CD14-positive monocyte (primary cell): ENCODE results near the gene NCBP2. TPM values are rescaled to one million over a fixed set of nuclear protein-coding genes. Genes with fewer than 3 reads are reported as not detected.

ENCODE experiments used
- DNase-seq, 3 donors: peaks; one replicate each; pipeline ENCODE4 v3.0.0-alpha.2; 2011 to 2022
- H2AFZ ChIP-seq: 2 replicates; pipeline ENCODE4 v1.6.0; 2012; ENCODE audit warnings: mild to moderate bottlenecking, low read depth, low read length, inconsistent platforms; ENCODE audit not compliant: insufficient read depth, poor library complexity, severe bottlenecking
- H3K27ac ChIP-seq, 2 donors: 1 replicate in 1 of 2; 2 replicates in 1 of 2; pipeline ENCODE4 v1.5.1; 2012 to 2013; ENCODE audit warnings: low read length in 2 of 2, control low read depth in 1 of 2, inconsistent platforms in 1 of 2, low read depth in 1 of 2, mild to moderate bottlenecking in 1 of 2
- H3K27me3 ChIP-seq, 2 donors: one replicate each; pipeline versions ENCODE4 v1.6.0 to v1.6.1; 2011 to 2013; ENCODE audit warnings: low read length in 2 of 2; ENCODE audit not compliant: control insufficient read depth in 2 of 2, insufficient read depth in 2 of 2
- H3K36me3 ChIP-seq, 2 donors: replicated peaks in 1 of 2; 1 replicate in 1 of 2; 2 replicates in 1 of 2; pipeline versions ENCODE4 v1.5.1 to v1.6.1; 2012 to 2013; ENCODE audit warnings: low read length in 2 of 2, control low read depth in 1 of 2, inconsistent platforms in 1 of 2, mild to moderate bottlenecking in 1 of 2; ENCODE audit not compliant: insufficient read depth in 2 of 2, control insufficient read depth in 1 of 2
- H3K4me1 ChIP-seq, 2 donors: 1 replicate in 1 of 2; 2 replicates in 1 of 2; pipeline versions ENCODE4 v1.5.1 to v1.6.1; 2012 to 2013; ENCODE audit warnings: low read length in 2 of 2, control low read depth in 1 of 2, inconsistent platforms in 1 of 2, mild to moderate bottlenecking in 1 of 2, moderate library complexity in 1 of 2; ENCODE audit not compliant: insufficient read depth in 2 of 2, control insufficient read depth in 1 of 2
- H3K4me2 ChIP-seq: replicated peaks from 2 replicates; pipeline ENCODE3; 2012; ENCODE audit warnings: low read length, moderate library complexity, mild to moderate bottlenecking; ENCODE audit not compliant: poor library complexity, severe bottlenecking; ENCODE audit errors: extremely low read depth
- H3K4me3 ChIP-seq, 3 experiments: fragments of 200-600 bp in 1 of 3; sonication (generic) in 1 of 3; replicated peaks in 1 of 3; 1 replicate in 2 of 3; 2 replicates in 1 of 3; pipeline ENCODE4 v1.5.1; 2011 to 2013; ENCODE audit warnings: low read length in 3 of 3, mild to moderate bottlenecking in 3 of 3, control low read depth in 2 of 3, low read depth in 2 of 3, inconsistent platforms in 1 of 3, moderate library complexity in 1 of 3
- H3K79me2 ChIP-seq: 2 replicates; pipeline ENCODE4 v1.6.0; 2012; ENCODE audit warnings: mild to moderate bottlenecking, control low read depth, inconsistent platforms, low read length, moderate library complexity; ENCODE audit not compliant: insufficient read depth
- H3K9ac ChIP-seq: 2 replicates; pipeline ENCODE4 v1.6.0; 2017; ENCODE audit warnings: low read length, mild to moderate bottlenecking; ENCODE audit not compliant: insufficient read depth, poor library complexity, severe bottlenecking
- H3K9me3 ChIP-seq, 2 donors: replicated peaks in 1 of 2; 1 replicate in 1 of 2; 2 replicates in 1 of 2; pipeline versions ENCODE4 v1.5.1 to v1.6.1; 2012 to 2013; ENCODE audit warnings: low read length in 2 of 2, control low read depth in 1 of 2; ENCODE audit not compliant: control insufficient read depth in 1 of 2, insufficient read depth in 1 of 2
- H4K20me1 ChIP-seq: 2 replicates; pipeline ENCODE4 v1.6.0; 2012; ENCODE audit warnings: mild to moderate bottlenecking, low read length, control low read depth, moderate library complexity; ENCODE audit not compliant: insufficient read depth
- H3K27ac Mint-ChIP-seq, 7 donors: one replicate each; pipeline ENCODE4 v1.8.0; 2020; ENCODE audit warnings: mild to moderate bottlenecking in 7 of 7, mixed read lengths in 7 of 7, moderate library complexity in 6 of 7, inconsistent platforms in 2 of 7
- H3K27me3 Mint-ChIP-seq, 3 donors: one replicate each; pipeline ENCODE4 v1.8.0; 2021 to 2022; ENCODE audit warnings: low read depth in 3 of 3, mild to moderate bottlenecking in 3 of 3, mixed read lengths in 3 of 3, moderate library complexity in 3 of 3, inconsistent platforms in 1 of 3
- H3K36me3 Mint-ChIP-seq, 2 donors: one replicate each; pipeline ENCODE4 v1.8.0; 2020; ENCODE audit warnings: mixed read lengths in 2 of 2, inconsistent platforms in 1 of 2, mild to moderate bottlenecking in 1 of 2
- H3K4me1 Mint-ChIP-seq: one replicate; pipeline ENCODE4 v1.8.0; 2020; ENCODE audit warnings: mild to moderate bottlenecking, mixed read lengths
- H3K4me3 Mint-ChIP-seq, 2 donors: one replicate each; pipeline ENCODE4 v1.8.0; 2020; ENCODE audit warnings: mild to moderate bottlenecking in 2 of 2, mixed read lengths in 2 of 2, moderate library complexity in 1 of 2
- H3K9me3 Mint-ChIP-seq, 7 donors: one replicate each; pipeline ENCODE4 v1.8.0; 2020 to 2022; ENCODE audit warnings: mixed read lengths in 7 of 7, mild to moderate bottlenecking in 6 of 7, moderate library complexity in 6 of 7, inconsistent platforms in 2 of 7
- WGBS: methylation state at CpG from one replicate; pipeline ENCODE4 v1.1.5; 2013; ENCODE audit warnings: missing lambda C conversion rate; ENCODE audit not compliant: insufficient coverage; 5-methylcytosine and 5-hydroxymethylcytosine counted together
- intact Hi-C, 2 donors: fragments of 100-400 bp; cut with micrococcal nuclease; formaldehyde crosslinking; loops; one replicate each; pipeline versions ENCODE4 v1.15.0 to v1.15.1; 2023
- polyA minus RNA-seq: library from RNA; depleted of rRNA, polyadenylated mRNA; stranded (reverse); fragments of >200 nt; gene quantifications from 2 replicates; pipeline ENCODE4 v1.2.3, GENCODE V29; 2012
- polyA plus RNA-seq, 3 donors: library from polyadenylated mRNA; depleted of rRNA in 1 of 3; unstranded in 2 of 3; stranded (reverse) in 1 of 3; fragments of 300-500 nt in 2 of 3; fragments of >200 nt in 1 of 3; fragmentation: Illumina TruSeq in 2 of 3; gene quantifications; 1 replicate in 2 of 3; 2 replicates in 1 of 3; pipeline ENCODE4 v1.2.3, GENCODE V29; 2012 to 2021
- total RNA-seq, 12 experiments: library from RNA in 1 of 12; stranded (reverse) in 1 of 12; fragments of 120-200 nt in 1 of 12; gene quantifications; one replicate each; pipeline ENCODE4 v1.2.4 and lab custom pipeline; 2013 to 2026; ENCODE audit warnings: mixed read lengths in 6 of 12, inconsistent platforms in 1 of 12
- TF ChIP-seq, protein P1 (sequence below): fragments of 200-600 bp; IDR thresholded peaks from one replicate; pipeline ENCODE4 v1.8.0; 2022; ENCODE audit warnings: antibody characterized with exemption, mild to moderate bottlenecking

The NCBP2 gene
- total RNA-seq (2013) = 35.9 TPM
- polyA plus RNA-seq = 10 to 100 TPM; 26.1 to 42.9 (median 33.4) TPM
- polyA minus RNA-seq = 7.5 and 16.1 TPM in 2 replicates
- 14.5 to 49.7 (median 31.2) reads per million in 11 experiments for total RNA-seq (lab: John Stamatoyannopoulos, UW)

DNA sequence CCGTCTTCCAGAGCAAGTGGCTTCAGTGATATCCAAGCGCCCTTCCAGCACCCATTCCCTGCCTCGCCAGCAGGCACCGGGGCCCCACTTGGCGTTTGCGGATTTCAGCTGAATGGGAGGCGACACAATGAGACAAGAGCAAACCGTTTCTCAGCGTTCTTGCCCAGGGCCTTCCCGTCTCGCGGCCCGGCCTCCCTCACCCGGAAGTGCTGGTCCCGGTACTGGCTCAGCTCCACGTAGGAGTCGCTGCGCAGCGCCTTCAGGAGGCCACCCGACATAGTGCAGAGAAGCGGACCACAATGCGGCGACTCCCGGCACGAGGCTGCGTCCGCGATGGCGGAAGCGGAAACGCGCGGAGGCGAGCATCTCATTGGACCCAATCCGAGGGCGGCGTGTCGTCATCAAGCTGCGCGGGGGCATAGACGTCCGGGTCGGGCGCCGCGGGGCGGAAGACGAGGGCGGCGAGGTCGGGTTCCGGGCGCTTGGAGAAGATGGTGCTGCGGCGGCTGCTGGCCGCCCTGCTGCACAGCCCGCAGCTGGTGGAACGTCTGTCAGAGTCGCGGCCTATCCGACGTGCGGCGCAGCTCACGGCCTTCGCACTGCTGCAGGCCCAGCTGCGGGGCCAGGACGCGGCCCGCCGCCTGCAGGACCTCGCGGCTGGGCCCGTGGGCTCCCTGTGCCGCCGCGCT lies at the start of gene NCBP2:
Gene NCBP2 (minus strand): TSS at position 303 of the 689 bp plus-strand sequence. CDS start 25 bp downstream, at position 278.
- Mint-ChIP-seq H3K4me3 (peak within 1 kb of the TSS; percentile 96 to 98), H3K4me1 (peaks cover 26% of the 10 kb centered on the region), H3K9me3 (peaks cover 0 to 2% (median 0%) of the 10 kb centered on the region in 7 donors), H3K27ac (peak within 1 kb of the TSS; percentile 93 to 99 (median 97)), H3K36me3 (peaks cover 21 to 33% of the 10 kb centered on the region in 2 donors), H3K27me3 (peaks cover 0 to under 1% (median 0%) of the 10 kb centered on the region in 3 donors)
- Histone ChIP-seq H3K4me2 (peak within 1 kb of the TSS; percentile 82), H3K79me2 (peaks cover 46% of the 10 kb centered on the region), H4K20me1 (peaks cover 11% of the 10 kb centered on the region), H3K36me3 (peaks cover 18 to 25% of the 10 kb centered on the region in 2 donors), H2AFZ (peak within 1 kb of the TSS; percentile 85), H3K27me3 (no peaks in the 10 kb centered on the region), H3K4me1 (peaks cover 21 to 25% of the 10 kb centered on the region in 2 donors), H3K4me3 (peak within 1 kb of the TSS; percentile 61 to 87 (median 70)), H3K9me3 (no peaks in the 10 kb centered on the region), H3K9ac (peak within 1 kb of the TSS; percentile 95), H3K27ac (peak within 1 kb of the TSS; percentile 90 to 95)
- TF ChIP-seq, protein P1, sequence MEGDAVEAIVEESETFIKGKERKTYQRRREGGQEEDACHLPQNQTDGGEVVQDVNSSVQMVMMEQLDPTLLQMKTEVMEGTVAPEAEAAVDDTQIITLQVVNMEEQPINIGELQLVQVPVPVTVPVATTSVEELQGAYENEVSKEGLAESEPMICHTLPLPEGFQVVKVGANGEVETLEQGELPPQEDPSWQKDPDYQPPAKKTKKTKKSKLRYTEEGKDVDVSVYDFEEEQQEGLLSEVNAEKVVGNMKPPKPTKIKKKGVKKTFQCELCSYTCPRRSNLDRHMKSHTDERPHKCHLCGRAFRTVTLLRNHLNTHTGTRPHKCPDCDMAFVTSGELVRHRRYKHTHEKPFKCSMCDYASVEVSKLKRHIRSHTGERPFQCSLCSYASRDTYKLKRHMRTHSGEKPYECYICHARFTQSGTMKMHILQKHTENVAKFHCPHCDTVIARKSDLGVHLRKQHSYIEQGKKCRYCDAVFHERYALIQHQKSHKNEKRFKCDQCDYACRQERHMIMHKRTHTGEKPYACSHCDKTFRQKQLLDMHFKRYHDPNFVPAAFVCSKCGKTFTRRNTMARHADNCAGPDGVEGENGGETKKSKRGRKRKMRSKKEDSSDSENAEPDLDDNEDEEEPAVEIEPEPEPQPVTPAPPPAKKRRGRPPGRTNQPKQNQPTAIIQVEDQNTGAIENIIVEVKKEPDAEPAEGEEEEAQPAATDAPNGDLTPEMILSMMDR = peak; percentile 70
- intact Hi-C loops = loop anchor here (5.0 kb wide), 2 partner anchors 75 to 375 kb away; partner anchors contain the start of genes SENP5 (in 2 of the 2), FBXO45 (in 1 of the 2) and WDR53 (in 1 of the 2)
- under 1% methylated on average over 77 of the region's 77 CpGs for WGBS
- DNase-seq = peak; percentile 98 to 100 (median 99)

GRCh38 chr3:196991581-196992460 lies 49.5 kb upstream of the NCBP2 start:
- WGBS = 97% methylated on average over 25 of the region's 28 CpGs
- no peaks in the 10 kb centered on the region for H3K4me1 ChIP-seq
- no peak overlapping the region for H3K4me2 ChIP-seq
- no peaks in the 10 kb centered on the region for H3K27me3 ChIP-seq
- Mint-ChIP-seq H3K27me3 (peaks cover 0 to 2% (median under 1%) of the 10 kb centered on the region in 3 donors), H3K9me3 (peaks cover 0 to 1% (median 0%) of the 10 kb centered on the region in 7 donors), H3K4me3 (no peak overlapping the region), H3K27ac (no peak overlapping the region), H3K36me3 (no peaks in the 10 kb centered on the region), H3K4me1 (no peaks in the 10 kb centered on the region)
- no peak overlapping the region for H3K4me3 ChIP-seq
- H2AFZ ChIP-seq = no peak overlapping the region
- TF ChIP-seq, protein P1 = no peak
- H3K79me2 ChIP-seq = no peaks in the 10 kb centered on the region
- intact Hi-C loops = loop anchor here in 1 of 2 donors (10.0 kb wide), 1 partner anchor 53 kb away; no protein-coding TSS in a partner anchor
- no peak overlapping the region for H3K27ac ChIP-seq
- H3K36me3 ChIP-seq = no peaks in the 10 kb centered on the region
- no peak overlapping the region for H3K9ac ChIP-seq
- H4K20me1 ChIP-seq = no peaks in the 10 kb centered on the region
- DNase-seq = no peak
- H3K9me3 ChIP-seq = no peaks in the 10 kb centered on the region
